AG04450 (cell line): ENCODE measurements around the gene GRID1. TPM values are rescaled to one million over a fixed set of nuclear protein-coding genes. Genes with fewer than 3 reads are reported as not detected.

Source experiments
- CTCF ChIA-PET: fragments of 300-600, 350-600 bp; formaldehyde crosslinking; extraction: SDS; loops from one replicate; lab custom pipeline; 2022; ENCODE audit warnings: antibody characterized with exemption, inconsistent platforms; lab: Charles Lee
- POLR2A ChIA-PET: fragments of 350-600 bp; formaldehyde crosslinking; extraction: SDS; loops from one replicate; lab custom pipeline; 2021; ENCODE audit warnings: antibody characterized with exemption, inconsistent platforms; lab: Yijun Ruan, JAX
- DNase-seq: peaks from one replicate; pipeline ENCODE4 v3.0.0-alpha.2; 2011; ENCODE audit warnings: low read depth, low spot score
- H3K27ac ChIP-seq: one replicate; pipeline ENCODE4 v1.5.1; 2012; ENCODE audit warnings: low read depth, low read length, control low read depth
- H3K27me3 ChIP-seq: one replicate; pipeline ENCODE4 v1.6.0; 2012; ENCODE audit warnings: low read length; ENCODE audit not compliant: control insufficient read depth, insufficient read depth
- H3K4me3 ChIP-seq: 2 replicates; pipeline ENCODE4 v1.5.1; 2011; ENCODE audit warnings: mild to moderate bottlenecking, low read depth, low read length, control low read depth
- H3K9me3 ChIP-seq: 2 replicates; pipeline ENCODE4 v1.5.1; 2012; ENCODE audit warnings: low read length; ENCODE audit not compliant: control insufficient read depth, insufficient read depth
- CTCF ChIP-seq: IDR thresholded peaks from 2 replicates; pipeline ENCODE4 v1.5.1; 2011; ENCODE audit warnings: low read depth, low read length, control low read depth, inconsistent platforms
- polyA plus RNA-seq: library from polyadenylated mRNA; depleted of rRNA; stranded (reverse); fragments of >200 nt; gene quantifications from 2 replicates; pipeline ENCODE4 v1.2.3, GENCODE V29; 2011

GRID1 gene
- polyA plus RNA-seq, 1 experiment = not detected

DNA sequence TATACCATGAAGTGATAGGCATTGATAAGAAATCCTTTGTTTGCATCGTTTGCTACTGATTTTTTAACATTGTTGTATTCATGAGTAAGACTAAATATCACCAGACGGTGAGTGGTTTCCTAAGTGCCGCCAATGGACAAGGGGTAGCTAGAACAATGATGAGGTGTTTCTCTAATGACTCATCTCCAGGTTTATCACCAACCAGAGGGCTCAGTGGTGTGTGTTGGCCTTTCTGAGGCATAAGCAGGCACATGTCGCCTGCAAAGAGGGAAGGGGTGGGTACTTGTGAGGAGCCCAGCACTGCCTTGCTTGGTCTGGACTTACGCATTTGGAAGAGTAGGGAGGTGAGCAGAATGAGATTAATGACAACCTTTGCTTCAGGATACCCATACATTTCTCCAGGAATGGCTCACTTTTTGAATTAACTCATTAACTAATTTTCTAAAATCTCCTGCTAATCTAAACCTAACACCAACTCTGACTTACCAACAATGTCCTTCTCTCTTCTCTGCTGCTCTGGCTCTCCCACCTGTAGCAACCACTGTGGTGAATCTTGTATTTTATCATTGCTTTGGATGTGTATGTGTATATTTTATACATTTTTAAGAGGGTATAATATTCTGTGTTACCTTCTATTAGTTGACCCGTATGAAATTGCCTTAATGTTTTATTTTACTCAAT, 722.6 kb downstream of the GRID1 start:
- H3K9me3 ChIP-seq = peaks cover 36% of the 10 kb centered on the region
- no peak overlapping the region for H3K27ac ChIP-seq
- no peak for TF ChIP-seq CTCF
- CTCF ChIA-PET = no interaction called here
- POLR2A ChIA-PET = no interaction called here
- no peaks in the 10 kb centered on the region for H3K27me3 ChIP-seq
- no peak overlapping the region for H3K4me3 ChIP-seq
- DNase-seq = no peak

- ChIA-PET CTCF (no interaction called here), POLR2A (no interaction called here)
- no peak for TF ChIP-seq CTCF
- Histone ChIP-seq H3K4me3 (no peak overlapping the region), H3K27ac (no peak overlapping the region), H3K9me3 (peaks cover 29% of the 10 kb centered on the region), H3K27me3 (no peaks in the 10 kb centered on the region)
- no peak for DNase-seq
Measured at GRCh38 chr10:85643171-85643844, 723.3 kb downstream of the GRID1 start.

DNA sequence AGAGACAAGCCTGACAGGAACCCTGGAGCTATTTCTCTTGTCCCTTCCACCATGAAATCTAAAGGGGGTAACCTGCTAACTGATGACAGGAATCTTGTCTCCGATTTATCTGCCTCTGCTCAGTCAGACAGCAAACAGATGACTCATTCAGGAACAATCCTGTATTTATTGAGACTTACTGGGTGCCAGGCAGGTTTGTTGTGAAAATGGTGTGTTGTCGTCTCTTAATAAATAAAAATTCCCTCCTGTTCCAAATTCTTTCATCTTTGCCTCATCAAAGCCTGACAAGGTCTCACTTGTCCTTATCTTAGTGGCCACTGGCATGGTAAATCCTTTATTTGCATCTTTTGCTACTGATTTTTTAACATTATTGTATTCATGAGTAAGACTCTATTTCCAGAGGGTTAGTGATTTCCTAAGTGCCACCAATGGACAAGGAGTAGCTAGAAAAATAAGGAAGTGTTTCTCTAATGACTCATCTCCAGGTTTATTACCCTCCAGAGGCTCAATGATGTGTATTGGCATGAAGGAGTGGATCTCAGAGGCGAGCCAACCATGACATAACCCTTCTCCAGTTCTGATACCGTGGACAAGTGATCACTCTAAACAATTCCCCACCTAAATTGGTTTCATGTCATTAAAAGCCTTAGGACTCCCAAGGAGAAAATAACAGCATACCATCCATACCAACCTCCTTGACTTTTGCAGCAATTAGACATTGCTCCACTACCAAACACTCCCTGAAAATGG, 724.0 kb downstream of the GRID1 start:
- ChIA-PET CTCF (no interaction called here), POLR2A (no interaction called here)
- Histone ChIP-seq H3K27ac (no peak overlapping the region), H3K4me3 (no peak overlapping the region), H3K9me3 (peaks cover 29% of the 10 kb centered on the region), H3K27me3 (no peaks in the 10 kb centered on the region)
- TF ChIP-seq CTCF = no peak
- DNase-seq = no peak

DNA sequence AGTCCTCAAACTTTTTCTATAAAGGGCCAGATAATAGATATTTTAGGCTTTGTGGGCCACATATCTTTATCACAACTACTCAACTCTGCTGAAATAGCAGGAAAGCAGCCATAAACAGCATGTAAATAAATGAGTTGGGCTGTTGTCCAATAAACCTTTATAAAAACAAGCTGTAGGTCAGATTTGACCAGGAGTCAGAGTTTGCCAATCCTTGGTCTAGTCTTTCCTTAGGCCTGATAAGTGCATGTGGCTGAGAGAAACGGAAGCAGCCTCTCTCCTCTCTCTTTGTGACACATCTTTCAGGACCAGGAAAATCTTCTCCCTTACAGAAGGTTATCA, 724.5 kb downstream of the GRID1 start:
- CTCF ChIA-PET = no interaction called here
- DNase-seq = no peak
- TF ChIP-seq CTCF = no peak
- Histone ChIP-seq H3K27me3 (no peaks in the 10 kb centered on the region), H3K27ac (no peak overlapping the region), H3K9me3 (peaks cover 26% of the 10 kb centered on the region), H3K4me3 (no peak overlapping the region)
- POLR2A ChIA-PET = no interaction called here

DNA sequence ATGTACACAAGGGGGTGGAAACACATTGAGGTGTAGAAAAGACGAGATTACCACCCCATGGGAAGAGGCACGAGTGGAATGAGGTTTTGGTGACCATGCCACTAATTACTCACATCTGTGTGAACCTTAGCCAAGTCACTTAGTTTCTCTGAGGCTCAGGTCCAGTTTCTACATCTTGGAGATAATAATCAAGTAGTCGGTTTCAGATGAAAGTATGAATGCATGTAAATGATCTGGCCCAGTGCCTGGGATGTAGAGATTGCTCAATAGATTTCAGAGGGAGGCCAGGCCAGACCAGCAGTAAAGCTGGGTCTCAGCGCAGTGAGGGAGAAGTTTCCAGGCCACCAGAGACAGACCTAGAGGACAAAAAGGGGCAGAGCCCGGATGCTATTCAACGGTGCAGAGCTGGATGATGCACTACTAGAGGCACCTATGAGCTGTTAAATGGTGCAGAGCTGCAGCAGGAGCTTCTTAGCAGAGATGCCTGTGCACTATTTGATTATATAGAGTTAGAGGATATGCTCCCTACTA, 725.1 kb downstream of the GRID1 start:
- TF ChIP-seq CTCF = no peak
- ChIA-PET POLR2A (no interaction called here), CTCF (no interaction called here)
- DNase-seq = no peak
- Histone ChIP-seq H3K27me3 (no peaks in the 10 kb centered on the region), H3K4me3 (no peak overlapping the region), H3K27ac (no peak overlapping the region), H3K9me3 (peaks cover 21% of the 10 kb centered on the region)
